CD4-positive, alpha-beta T cell treated with Interleukin-4 for 4 hours (primary cell): ENCODE data around the gene TOMM6.
"Not testable (repeated sequence)": the region's sequence is repeated elsewhere in the genome, so short reads cannot be mapped to it uniquely, and the experiment has no call there.

Experiments
- DNase-seq: peaks from one replicate; pipeline ENCODE4 v3.0.0-alpha.2; 2020

Gene TOMM6

DNA sequence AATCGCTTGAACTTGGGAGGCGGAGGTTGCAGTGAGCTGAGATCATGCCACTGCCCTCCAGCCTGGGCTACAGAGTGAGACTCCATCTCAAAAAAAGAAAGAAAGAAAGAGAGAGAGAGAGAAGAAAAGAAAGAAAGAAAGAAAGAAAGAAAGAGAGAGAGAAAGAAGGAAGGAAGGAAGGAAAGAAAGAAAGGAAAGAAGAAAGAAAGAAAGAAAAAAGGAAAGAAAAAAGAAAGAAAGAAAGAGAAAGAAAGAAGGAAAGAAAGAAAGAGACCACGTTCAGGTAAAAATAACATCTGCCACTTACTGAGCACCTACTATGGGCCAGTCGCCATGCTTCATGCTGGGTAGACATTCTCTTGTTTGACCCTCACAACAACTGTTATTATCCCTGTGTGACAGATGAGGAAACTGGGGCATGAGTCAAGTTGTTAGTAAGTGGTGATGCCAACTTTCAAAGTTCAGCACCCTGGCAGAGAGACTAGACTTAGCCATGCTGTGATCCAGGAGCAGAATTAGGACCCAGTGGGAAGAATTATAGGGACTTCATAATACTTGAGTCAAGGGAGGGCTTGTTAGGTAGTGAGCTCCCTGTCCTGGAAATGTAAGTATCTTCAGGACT is 21.3 kb upstream of the TOMM6 start:
- not testable (repeated sequence) for DNase-seq

- no peak for DNase-seq
Measured at GRCh38 chr6:41767112-41767833, 20.2 kb upstream of the TOMM6 start.

GRCh38 chr6:41768545-41769308 is 18.8 kb upstream of the TOMM6 start:
- no peak for DNase-seq

DNA sequence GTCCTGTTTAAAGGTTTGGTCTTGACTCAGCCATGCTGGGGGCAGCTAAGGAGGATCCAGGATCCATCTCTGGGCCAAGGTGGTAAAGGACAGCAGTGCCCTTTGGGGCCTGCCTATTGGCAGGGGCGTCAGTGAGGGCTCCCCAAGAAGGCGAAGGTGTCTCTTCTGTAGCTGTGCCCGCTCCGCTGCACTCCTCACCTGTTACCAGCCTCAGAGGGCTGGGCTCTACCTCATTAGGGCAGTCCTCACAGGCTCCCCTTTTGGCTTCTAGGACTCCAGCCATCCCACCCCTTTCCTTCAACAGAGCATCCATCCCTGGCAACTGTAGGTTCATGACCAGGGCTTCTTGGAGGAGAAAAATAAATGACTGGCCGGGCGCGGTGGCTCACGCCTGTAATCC is 18.1 kb upstream of the TOMM6 start:
- no peak for DNase-seq

GRCh38 chr6:41770381-41771057 is 17.0 kb upstream of the TOMM6 start:
- no peak for DNase-seq

GRCh38 chr6:41771058-41771983 is 16.2 kb upstream of the TOMM6 start:
- no peak for DNase-seq

DNA sequence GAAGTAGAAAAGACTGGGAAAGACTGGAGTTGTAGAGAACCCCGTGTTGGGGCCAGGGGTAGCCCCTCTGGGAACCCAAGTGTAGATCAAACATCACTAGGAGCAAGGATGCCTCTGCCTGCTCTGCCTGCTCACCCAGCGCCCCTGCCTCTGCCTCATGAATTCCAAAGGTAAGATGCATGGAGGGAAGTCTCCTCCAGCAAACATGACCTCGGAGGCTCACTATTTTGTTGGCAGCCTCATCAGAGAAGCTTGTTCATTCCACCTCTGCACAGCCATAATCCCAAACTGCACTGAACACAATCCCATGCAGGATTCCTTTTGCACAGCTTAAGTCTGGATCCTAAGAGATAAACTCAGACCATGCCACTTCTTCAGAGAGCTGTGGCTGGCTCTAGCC is 12.7 kb upstream of the TOMM6 start:
- DNase-seq: no peak

GRCh38 chr6:41775293-41775882 is 12.1 kb upstream of the TOMM6 start:
- no peak for DNase-seq

- DNase-seq: no peak
Measured at GRCh38 chr6:41777551-41778285, 9.8 kb upstream of the TOMM6 start.

DNA sequence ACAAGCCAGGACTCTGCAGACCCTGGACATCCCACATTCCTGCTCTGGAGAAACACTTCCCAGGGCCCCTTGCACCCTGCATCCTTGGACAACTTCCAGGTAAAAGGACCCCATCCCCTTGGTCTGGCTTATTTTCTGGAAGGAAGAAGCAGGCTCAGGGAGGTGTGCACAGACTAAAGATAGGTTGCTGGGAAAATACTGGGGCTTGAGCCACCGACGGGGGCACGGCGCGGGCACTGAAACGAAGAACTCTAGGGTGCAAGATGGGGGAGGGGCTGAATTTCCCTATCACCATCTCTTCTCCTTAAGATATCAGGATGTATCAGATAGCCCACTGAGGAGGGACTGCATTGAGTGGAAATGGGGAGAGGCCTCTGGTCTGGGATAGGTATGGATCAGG is 8.6 kb upstream of the TOMM6 start:
- no peak for DNase-seq

DNA sequence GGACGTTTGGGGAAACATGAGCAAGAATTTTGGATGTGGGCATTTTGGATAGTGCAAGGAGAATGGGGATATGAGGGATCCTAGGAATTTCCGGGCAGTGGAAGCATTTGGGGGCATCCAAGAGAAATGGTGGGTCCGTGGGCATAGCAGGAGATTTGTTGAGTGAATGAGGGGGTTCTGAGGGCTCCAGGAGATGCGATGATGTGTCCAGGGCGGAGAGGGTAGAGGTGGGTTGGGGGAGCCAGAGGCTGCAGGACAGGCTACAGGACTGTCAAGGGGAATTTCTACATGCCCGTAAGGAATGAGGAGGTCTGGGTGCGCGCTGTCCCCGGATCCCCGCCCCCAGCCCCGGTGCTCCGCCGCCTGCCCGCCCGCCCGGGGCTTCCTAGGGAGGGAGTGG is 8.2 kb upstream of the TOMM6 start:
- DNase-seq: no peak

- DNase-seq: peak; percentile 97
Measured at GRCh38 chr6:41779788-41780550, 7.5 kb upstream of the TOMM6 start, which contains the start of gene FRS3. Gene FRS3, minus strand, starts transcription at chr6:41779900. Its CDS starts 2,913 bp downstream, at chr6:41776987.

DNA sequence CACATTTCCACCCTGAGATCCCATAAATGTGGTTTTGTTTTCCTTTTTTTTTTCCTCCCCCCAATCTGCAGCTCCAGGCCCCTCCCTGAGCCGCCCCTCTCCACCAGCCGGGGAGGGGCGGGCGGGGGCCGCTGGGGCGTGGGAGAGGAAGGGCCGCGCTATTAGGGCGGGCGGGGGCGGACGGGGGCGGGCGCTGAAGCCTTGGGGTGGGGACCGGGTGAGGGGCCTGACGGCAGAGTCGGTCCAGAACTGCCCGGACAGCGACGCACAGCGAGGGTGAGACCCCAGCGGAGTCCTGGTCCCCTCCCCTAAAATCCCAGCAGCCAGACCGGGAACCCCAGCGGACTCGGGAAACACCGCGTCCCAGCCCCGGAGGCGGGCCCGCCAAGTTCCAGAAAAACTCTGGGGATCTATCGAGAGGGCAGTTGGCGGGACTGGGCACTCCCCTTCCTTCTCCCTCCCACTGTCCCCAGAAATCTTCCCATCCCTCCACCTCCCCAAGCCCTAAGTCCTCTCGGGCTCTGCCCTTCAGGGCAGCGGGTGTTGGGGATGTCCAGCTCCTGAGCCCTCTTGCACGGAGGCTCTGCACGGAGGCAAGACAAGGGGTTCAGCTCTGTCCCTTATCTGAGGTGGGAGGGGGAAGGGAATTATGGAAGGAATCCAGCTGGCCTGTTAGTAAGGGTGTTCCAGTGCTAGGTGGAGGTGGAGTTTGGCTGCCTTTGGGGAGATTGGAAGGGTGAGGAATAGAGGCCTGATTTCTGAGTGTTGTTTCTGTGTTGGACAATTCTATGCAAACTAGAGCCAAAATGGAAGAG is 6.7 kb upstream of the TOMM6 start, which contains the start of gene PRICKLE4:
PRICKLE4 (plus strand) TSS at position 232 of the 815 bp plus-strand sequence. CDS start 2,692 bp downstream, outside the sequence.
- DNase-seq: no peak

DNA sequence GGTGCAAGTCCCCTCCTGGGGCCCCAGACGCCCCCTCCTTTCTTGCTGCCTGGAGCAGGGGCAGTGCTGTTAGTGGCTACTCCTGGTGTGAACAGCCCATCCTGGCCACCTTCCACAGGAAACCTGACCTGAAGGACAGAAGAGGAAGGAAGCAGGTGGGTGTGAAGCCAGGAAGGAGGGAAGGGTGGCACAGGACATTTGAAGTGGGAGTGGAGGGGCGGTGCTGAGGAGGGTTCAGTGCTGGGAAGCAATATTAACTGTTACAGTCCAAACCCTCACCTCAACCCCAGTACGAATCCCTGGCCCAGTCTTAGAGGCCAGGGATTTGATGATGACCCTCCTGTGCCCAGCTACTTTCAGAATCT is 6.1 kb upstream of the TOMM6 start:
- DNase-seq: no peak

DNA sequence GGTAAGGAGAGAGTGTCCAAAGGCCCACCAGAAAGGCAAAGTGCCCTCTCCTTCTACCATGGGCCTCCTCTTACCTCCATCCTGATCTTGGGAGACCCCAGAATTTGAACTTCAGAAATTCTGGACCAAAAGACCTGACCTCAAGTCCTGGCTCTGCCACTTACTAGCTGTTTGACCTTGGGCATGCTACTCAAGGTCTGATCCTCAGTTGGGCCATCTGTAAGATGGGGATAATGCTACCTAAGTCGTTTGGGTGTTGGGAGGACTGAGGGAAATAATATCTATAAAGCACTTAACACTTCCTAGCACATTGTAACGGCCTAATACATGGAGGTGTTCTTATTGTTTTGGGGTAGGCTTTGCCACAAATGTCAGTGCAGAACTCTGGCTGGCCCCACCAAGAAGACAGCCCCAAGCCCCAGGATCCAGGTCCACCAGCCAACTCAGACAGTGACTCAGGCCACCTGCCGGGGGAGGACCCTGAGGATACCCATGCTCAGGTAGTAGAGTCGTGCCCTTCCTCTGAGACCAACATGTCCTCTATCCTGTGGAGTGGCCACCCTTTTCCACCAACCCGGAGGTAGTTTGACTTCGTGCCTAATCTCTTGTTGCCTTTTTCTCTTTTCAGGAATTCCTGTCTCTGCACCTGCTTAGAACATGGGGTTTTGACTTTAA is 4.3 kb upstream of the TOMM6 start:
- DNase-seq: no peak

DNA sequence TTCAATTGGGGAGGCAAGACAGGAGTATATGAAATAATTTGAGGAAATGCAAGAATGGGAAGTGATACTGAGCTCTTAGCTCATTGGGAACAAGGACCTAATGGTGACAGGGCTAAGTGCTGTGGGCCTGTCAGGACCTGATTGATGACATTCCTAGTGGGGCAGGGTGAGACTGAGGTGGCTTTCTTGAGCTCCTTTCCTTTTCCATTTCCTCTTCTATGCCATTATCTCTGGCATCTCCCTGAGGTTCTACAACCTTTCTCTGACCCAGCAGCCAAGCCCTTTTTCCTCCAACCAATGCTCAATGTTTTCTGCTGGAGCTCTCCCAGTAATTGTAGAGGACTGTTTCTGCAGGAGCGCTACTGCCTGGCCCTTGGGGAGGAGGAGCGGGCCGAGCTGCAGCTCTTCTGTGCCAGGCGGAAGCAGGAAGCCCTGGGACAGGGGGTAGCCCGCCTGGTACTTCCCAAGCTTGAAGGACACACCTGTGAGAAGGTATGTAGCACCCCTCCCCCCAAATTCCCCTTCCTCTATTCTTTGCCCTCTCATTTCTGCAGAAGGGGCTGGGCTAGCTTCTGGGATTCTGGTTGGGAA is 2.8 kb upstream of the TOMM6 start:
- DNase-seq: no peak

GRCh38 chr6:41785254-41785653 is 2.2 kb upstream of the TOMM6 start:
- DNase-seq: no peak
